ENCODE results near the gene NAA25.
"Not testable (repeated sequence)": the region's sequence is repeated elsewhere in the genome, so short reads cannot be mapped to it uniquely, and the experiment has no call there.

The NAA25 gene

GRCh38 chr12:111999129-111999528, 109.5 kb downstream of the NAA25 start:
- not testable (repeated sequence) for H3K36me3 ChIP-seq (ENCODE audit: control insufficient read depth in 1 of 2, insufficient read depth in 2 of 2, low read length in 2 of 2); H3K27me3 ChIP-seq (ENCODE audit: insufficient read depth, low read length); H3K18ac ChIP-seq (ENCODE audit: low read length); H3K27ac ChIP-seq (ENCODE audit: low read depth, low read length); H3K79me1 ChIP-seq (ENCODE audit: low read length); H2AK5ac ChIP-seq (ENCODE audit: low read length); H3K9ac ChIP-seq (ENCODE audit: low read length); H3K23ac ChIP-seq (ENCODE audit: low read length); H3K9me3 ChIP-seq (ENCODE audit: insufficient read depth, low read depth, low read length); H3K14ac ChIP-seq (ENCODE audit: low read length); H2BK5ac ChIP-seq (ENCODE audit: low read depth, low read length, poor library complexity); H4K91ac ChIP-seq (ENCODE audit: low read depth, low read length); H2BK120ac ChIP-seq (ENCODE audit: insufficient read depth, low read length, poor library complexity); H3K4me2 ChIP-seq (ENCODE audit: low read length); H4K8ac ChIP-seq (ENCODE audit: low read depth, low read length); H3K79me2 ChIP-seq (ENCODE audit: control insufficient read depth, insufficient read depth, low read length, poor library complexity); H3K4me1 ChIP-seq (ENCODE audit: control insufficient read depth in 1 of 2, insufficient read depth in 2 of 2, low read length in 2 of 2); H3K4me3 ChIP-seq (ENCODE audit: low read depth, low read length); DNase-seq; H3K4ac ChIP-seq (ENCODE audit: low read depth, low read length); H4K12ac ChIP-seq (ENCODE audit: low read depth, low read length); H2AFZ ChIP-seq (ENCODE audit: insufficient read depth, low read length, poor library complexity); H2BK12ac ChIP-seq (ENCODE audit: low read length)
- no CpG with 5 or more reads among the region's 9 CpGs for WGBS (ENCODE audit: extremely low coverage, insufficient coverage, insufficient read length)

GRCh38 chr12:111998015-111998414, 110.6 kb downstream of the NAA25 start:
- H3K4ac ChIP-seq (ENCODE audit: low read depth, low read length) = no peak overlapping the region
- H2AFZ ChIP-seq (ENCODE audit: insufficient read depth, low read length, poor library complexity) = no peak overlapping the region
- H3K18ac ChIP-seq (ENCODE audit: low read length) = no peak overlapping the region
- H2BK5ac ChIP-seq (ENCODE audit: low read depth, low read length, poor library complexity) = no peak overlapping the region
- H4K12ac ChIP-seq (ENCODE audit: low read depth, low read length) = no peak overlapping the region
- no peak overlapping the region for H3K4me2 ChIP-seq (ENCODE audit: low read length)
- no peaks in the 10 kb centered on the region for H3K79me1 ChIP-seq (ENCODE audit: low read length)
- no peaks in the 10 kb centered on the region for H3K79me2 ChIP-seq (ENCODE audit: control insufficient read depth, insufficient read depth, low read length, poor library complexity)
- H2BK12ac ChIP-seq (ENCODE audit: low read length) = no peak overlapping the region
- no peaks in the 10 kb centered on the region for H3K27me3 ChIP-seq (ENCODE audit: insufficient read depth, low read length)
- DNase-seq = no peak
- WGBS (ENCODE audit: extremely low coverage, insufficient coverage, insufficient read length) = no CpG with 5 or more reads among the region's 4 CpGs
- peaks cover 0 to 4% of the 10 kb centered on the region in 2 experiments for H3K4me1 ChIP-seq (ENCODE audit: control insufficient read depth in 1 of 2, insufficient read depth in 2 of 2, low read length in 2 of 2)
- no peaks in the 10 kb centered on the region for H3K9me3 ChIP-seq (ENCODE audit: insufficient read depth, low read depth, low read length)
- peaks cover 0 to 1% of the 10 kb centered on the region in 2 experiments for H3K36me3 ChIP-seq (ENCODE audit: control insufficient read depth in 1 of 2, insufficient read depth in 2 of 2, low read length in 2 of 2)
- no peak overlapping the region for H2AK5ac ChIP-seq (ENCODE audit: low read length)
- H3K27ac ChIP-seq (ENCODE audit: low read depth, low read length) = no peak overlapping the region
- H3K4me3 ChIP-seq (ENCODE audit: low read depth, low read length) = no peak overlapping the region
- no peak overlapping the region for H3K23ac ChIP-seq (ENCODE audit: low read length)
- no peak overlapping the region for H3K14ac ChIP-seq (ENCODE audit: low read length)
- no peak overlapping the region for H4K91ac ChIP-seq (ENCODE audit: low read depth, low read length)
- H4K8ac ChIP-seq (ENCODE audit: low read depth, low read length) = no peak overlapping the region
- H2BK120ac ChIP-seq (ENCODE audit: insufficient read depth, low read length, poor library complexity) = no peak overlapping the region
- no peak overlapping the region for H3K9ac ChIP-seq (ENCODE audit: low read length)

GRCh38 chr12:111997300-111997699, 111.3 kb downstream of the NAA25 start:
- Histone ChIP-seq H3K36me3 (ENCODE audit: control insufficient read depth in 1 of 2, insufficient read depth in 2 of 2, low read length in 2 of 2) (peaks cover 0 to 1% of the 10 kb centered on the region in 2 experiments), H2BK12ac (ENCODE audit: low read length) (no peak overlapping the region), H2BK120ac (ENCODE audit: insufficient read depth, low read length, poor library complexity) (no peak overlapping the region), H4K91ac (ENCODE audit: low read depth, low read length) (no peak overlapping the region), H3K27ac (ENCODE audit: low read depth, low read length) (no peak overlapping the region), H3K27me3 (ENCODE audit: insufficient read depth, low read length) (no peaks in the 10 kb centered on the region), H3K79me2 (ENCODE audit: control insufficient read depth, insufficient read depth, low read length, poor library complexity) (no peaks in the 10 kb centered on the region), H4K8ac (ENCODE audit: low read depth, low read length) (no peak overlapping the region), H2BK5ac (ENCODE audit: low read depth, low read length, poor library complexity) (no peak overlapping the region), H2AFZ (ENCODE audit: insufficient read depth, low read length, poor library complexity) (no peak overlapping the region), H3K18ac (ENCODE audit: low read length) (no peak overlapping the region), H3K79me1 (ENCODE audit: low read length) (no peaks in the 10 kb centered on the region), H3K9me3 (ENCODE audit: insufficient read depth, low read depth, low read length) (no peaks in the 10 kb centered on the region), H3K14ac (ENCODE audit: low read length) (no peak overlapping the region), H4K12ac (ENCODE audit: low read depth, low read length) (no peak overlapping the region), H3K9ac (ENCODE audit: low read length) (no peak overlapping the region), H3K4ac (ENCODE audit: low read depth, low read length) (no peak overlapping the region), H2AK5ac (ENCODE audit: low read length) (no peak overlapping the region), H3K4me1 (ENCODE audit: control insufficient read depth in 1 of 2, insufficient read depth in 2 of 2, low read length in 2 of 2) (peaks cover 0 to 4% of the 10 kb centered on the region in 2 experiments), H3K23ac (ENCODE audit: low read length) (no peak overlapping the region), H3K4me3 (ENCODE audit: low read depth, low read length) (no peak overlapping the region), H3K4me2 (ENCODE audit: low read length) (no peak overlapping the region)
- DNase-seq = no peak
- WGBS (ENCODE audit: extremely low coverage, insufficient coverage, insufficient read length) = no CpG with 5 or more reads among the region's 2 CpGs

GRCh38 chr12:111995782-111996480, 112.7 kb downstream of the NAA25 start:
- H3K4me1 ChIP-seq (ENCODE audit: control insufficient read depth in 1 of 2, insufficient read depth in 2 of 2, low read length in 2 of 2) = peaks cover 0 to 4% of the 10 kb centered on the region in 2 experiments
- H4K8ac ChIP-seq (ENCODE audit: low read depth, low read length) = no peak overlapping the region
- H4K12ac ChIP-seq (ENCODE audit: low read depth, low read length) = no peak overlapping the region
- H3K27ac ChIP-seq (ENCODE audit: low read depth, low read length) = no peak overlapping the region
- no peak overlapping the region for H2AFZ ChIP-seq (ENCODE audit: insufficient read depth, low read length, poor library complexity)
- no peak overlapping the region for H2BK12ac ChIP-seq (ENCODE audit: low read length)
- no peak overlapping the region for H3K23ac ChIP-seq (ENCODE audit: low read length)
- H3K18ac ChIP-seq (ENCODE audit: low read length) = no peak overlapping the region
- H3K4me2 ChIP-seq (ENCODE audit: low read length) = no peak overlapping the region
- H2BK5ac ChIP-seq (ENCODE audit: low read depth, low read length, poor library complexity) = no peak overlapping the region
- H3K14ac ChIP-seq (ENCODE audit: low read length) = no peak overlapping the region
- no peaks in the 10 kb centered on the region for H3K9me3 ChIP-seq (ENCODE audit: insufficient read depth, low read depth, low read length)
- no peaks in the 10 kb centered on the region for H3K27me3 ChIP-seq (ENCODE audit: insufficient read depth, low read length)
- H2AK5ac ChIP-seq (ENCODE audit: low read length) = no peak overlapping the region
- no CpG with 5 or more reads among the region's 1 CpG for WGBS (ENCODE audit: extremely low coverage, insufficient coverage, insufficient read length)
- H3K79me2 ChIP-seq (ENCODE audit: control insufficient read depth, insufficient read depth, low read length, poor library complexity) = no peaks in the 10 kb centered on the region
- H3K4me3 ChIP-seq (ENCODE audit: low read depth, low read length) = no peak overlapping the region
- no peak for DNase-seq
- H3K36me3 ChIP-seq (ENCODE audit: control insufficient read depth in 1 of 2, insufficient read depth in 2 of 2, low read length in 2 of 2) = no peaks in the 10 kb centered on the region
- H2BK120ac ChIP-seq (ENCODE audit: insufficient read depth, low read length, poor library complexity) = no peak overlapping the region
- no peak overlapping the region for H3K9ac ChIP-seq (ENCODE audit: low read length)
- no peak overlapping the region for H3K4ac ChIP-seq (ENCODE audit: low read depth, low read length)
- H4K91ac ChIP-seq (ENCODE audit: low read depth, low read length) = no peak overlapping the region
- no peaks in the 10 kb centered on the region for H3K79me1 ChIP-seq (ENCODE audit: low read length)
